NCI-H82 treated with DMSO at 0.1 percent for 48 hours (cell line): Measurements from ENCODE around the gene CDH18.
A peak's percentile ranks its signal among the peaks of the same experiment; 100 is the strongest.

ENCODE experiments used
- DNase-seq: peaks from one replicate; lab custom pipeline; 2025; ENCODE audit not compliant: unreplicated experiment; lab: John Stamatoyannopoulos, UW

Gene CDH18

DNA sequence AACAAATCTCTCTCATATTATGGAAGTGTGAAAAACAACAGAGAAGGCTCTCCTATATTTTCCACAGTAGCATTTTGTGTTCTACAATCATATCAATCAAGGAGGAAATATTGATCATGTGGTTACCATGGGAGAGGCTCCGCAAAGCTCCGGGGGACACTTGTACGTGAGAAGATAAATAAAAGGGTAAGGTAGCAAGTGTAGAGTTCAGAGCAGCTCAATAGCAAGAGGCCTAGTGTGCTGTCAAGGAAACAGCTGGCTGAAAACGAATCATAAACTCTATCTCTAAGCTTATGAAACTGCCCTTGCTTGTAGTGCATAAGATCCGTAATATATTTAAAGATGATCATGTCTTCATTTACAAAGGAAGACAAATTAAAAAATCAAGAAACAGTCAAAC lies 57.5 kb downstream of the CDH18 start:
- no peak for DNase-seq

DNA sequence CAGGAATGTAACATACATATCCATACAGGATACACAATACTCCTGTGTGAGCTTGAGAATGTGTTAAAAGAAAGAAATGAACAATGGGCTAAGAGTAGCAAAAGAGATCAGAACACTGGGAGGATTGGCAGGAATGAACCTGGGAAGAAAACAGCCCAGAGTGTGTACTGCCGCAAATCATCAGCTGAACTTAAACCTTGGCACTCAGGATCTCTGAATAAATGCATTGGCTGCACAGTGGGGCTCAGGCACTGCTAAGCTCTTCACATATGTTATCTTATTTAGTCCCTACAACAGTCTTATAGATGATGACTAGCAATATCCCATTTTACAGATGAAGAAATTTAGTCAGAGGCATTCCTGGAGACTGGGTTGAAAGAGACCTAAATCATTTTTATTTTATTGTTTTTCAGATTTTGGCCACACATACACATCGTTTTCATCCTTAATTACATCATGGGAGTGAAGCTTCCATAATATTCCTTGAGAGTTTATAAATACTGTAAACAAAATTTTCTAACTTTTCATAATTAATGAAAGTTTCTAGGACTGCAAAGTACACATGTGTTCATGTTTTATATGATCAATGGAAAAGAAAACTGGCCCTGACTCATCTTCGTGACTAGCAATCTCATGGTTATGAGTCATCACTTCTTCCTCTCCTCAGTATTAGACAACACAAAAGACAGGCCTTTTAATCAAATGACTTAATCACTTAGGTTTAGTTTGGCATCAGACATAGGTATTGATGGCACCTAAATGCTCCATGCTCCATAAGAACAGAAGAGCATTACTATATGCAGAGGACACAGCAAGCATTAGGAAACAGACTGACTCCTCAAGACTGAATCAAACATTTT lies 59.2 kb downstream of the CDH18 start:
- DNase-seq, result no peak

DNA sequence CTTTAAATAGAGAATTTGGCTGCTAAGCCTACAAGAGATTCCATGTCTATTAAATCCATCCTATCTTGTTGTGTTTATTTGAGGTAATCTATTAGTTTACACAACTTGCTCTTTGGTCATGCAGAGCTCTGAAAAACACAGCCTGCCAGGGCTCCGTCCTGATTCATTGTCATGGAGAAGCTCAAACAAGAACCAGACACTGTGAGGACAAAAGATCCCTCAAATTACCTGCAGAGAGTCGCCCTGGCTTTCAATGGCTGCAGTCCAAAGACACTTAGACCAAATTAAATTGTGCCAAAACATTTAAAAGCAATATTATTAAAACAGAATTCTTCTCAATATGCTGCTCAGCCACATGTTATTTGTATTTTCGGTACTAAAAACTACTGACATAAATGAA lies 60.1 kb downstream of the CDH18 start:
- DNase-seq, result no peak

DNA sequence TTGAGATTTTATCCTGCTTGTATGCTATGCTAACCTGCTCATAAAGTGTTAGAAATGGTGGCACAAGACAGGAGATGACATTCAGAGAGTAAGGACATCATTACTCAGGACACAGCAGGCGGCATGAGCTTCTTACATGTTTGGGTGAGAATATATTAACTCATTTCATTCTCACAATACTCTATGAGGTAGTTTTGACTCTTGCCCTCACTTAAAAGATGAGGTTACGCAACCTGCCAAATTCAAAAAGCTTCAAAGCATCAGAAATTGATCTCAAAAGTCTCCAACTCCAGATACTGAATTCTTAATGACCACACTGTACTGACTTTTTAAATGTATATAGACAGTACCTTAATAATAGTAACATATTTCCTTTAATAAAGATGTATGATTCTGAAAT lies 60.8 kb downstream of the CDH18 start:
- DNase-seq, result no peak

DNA sequence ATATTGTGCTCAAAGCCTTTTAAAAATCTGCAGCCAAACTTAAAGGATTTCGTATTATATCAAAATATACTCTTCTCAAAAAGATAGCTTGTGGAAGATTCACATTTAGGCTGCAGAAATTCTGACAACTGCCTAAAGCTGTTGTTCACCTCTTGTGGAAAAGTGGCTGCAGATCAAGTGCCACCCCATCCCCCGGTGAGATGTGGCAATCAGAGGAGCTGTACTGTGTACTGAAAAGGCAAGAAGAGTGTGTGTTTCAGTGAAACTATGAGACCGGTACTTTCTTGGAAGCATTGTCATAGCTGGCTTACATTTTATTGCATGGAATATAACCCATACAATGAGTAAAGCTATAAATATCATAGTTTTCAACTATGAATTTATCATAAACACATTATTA lies 64.3 kb downstream of the CDH18 start:
- no peak for DNase-seq

DNA sequence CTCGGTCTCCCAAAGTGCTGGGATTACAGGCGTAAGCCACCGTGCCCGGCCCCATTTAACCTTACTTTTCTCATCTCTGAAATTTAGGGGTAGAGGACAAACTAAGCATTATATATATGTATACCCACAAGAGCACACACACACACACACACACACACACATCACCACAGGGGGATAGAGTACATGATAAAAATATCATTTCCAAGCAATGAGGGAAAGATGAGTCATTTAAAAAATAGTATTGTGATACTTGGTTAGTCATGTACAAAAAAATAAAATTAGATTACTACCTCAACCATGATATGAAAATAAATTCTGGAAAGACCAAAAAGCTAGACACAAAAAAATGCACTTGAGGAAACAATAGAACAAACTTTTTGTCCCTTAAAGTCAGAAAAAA lies 67.2 kb downstream of the CDH18 start:
- no peak for DNase-seq

DNA sequence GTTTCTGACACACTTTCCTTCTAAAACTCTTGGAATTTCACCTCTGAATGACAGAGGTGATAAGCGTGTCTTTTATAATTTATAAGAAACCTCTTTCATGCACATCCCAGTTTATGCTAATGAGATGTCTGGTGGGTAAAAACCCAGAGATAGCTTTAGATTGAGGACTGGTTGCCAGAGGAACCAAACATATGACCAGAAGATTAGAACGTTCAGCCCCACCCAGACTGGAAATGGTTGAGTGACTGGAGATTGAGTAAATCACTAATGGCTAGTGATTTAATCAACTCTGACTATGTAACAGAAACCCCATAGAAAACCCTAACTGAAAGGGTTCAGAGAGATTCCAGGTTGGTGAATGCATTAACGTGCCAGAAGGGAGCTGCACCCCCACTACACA lies 69.2 kb downstream of the CDH18 start:
- no peak for DNase-seq

DNA sequence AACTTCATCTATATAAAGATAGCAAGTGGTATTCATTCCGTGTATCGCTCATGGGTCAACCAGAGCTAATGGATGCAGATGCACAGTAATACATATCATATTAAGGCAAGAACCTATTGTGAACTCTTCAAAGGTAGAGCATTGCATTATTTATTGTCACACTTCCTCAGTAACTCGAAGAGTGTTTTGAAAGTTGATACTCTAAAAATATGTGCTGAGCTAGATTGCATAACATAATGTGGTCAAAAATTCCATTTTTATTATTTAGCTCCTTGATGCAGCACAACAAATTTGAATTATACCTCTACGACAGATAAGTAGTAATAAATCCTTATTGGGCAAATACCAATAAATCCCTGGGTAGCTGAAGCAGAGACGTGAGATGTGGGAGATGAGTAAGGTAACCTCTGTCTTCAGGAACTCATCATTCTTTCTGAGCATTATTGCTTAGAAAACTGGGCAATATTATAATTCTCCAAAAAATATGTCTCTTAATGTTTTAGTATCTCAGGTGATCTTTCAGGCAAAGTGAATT lies 70.3 kb downstream of the CDH18 start:
- no peak for DNase-seq

DNA sequence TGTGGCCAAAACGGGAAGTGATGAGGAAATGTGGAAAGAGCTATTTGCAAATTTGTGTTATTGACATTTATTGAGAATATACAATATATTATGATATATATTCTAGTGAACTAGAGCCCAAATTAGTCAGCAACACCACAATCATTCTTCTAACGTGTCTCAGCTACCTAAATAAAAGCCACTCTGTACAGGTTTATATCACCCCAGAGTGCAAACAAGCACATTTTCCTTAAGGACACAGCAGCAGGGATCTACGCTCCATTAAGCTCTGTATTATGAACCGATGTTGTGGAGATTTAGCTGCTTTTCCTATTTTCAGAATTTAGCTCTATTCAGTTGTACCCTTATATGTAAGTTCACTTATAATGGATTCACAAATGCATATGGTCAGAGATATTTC lies 77.9 kb downstream of the CDH18 start:
- DNase-seq, result no peak

DNA sequence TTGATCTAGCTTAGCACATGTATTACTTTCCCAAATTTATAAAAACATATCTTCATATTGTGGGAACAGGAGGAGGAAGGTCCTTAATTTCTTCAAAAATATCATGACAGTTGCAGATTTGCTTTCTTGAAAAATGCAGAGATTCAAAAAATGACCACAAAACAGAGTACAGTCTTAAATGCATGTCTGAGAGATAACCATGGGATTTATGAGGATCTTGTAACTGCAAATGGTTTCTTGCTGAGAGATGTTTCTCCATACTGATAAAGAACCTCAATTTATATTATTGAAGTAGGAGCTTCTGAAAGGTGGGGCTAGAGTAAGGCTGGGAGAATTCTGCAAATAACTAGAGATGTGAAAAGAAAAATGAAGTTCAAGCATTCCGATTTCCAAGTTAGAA lies 83.2 kb downstream of the CDH18 start:
- no peak for DNase-seq

DNA sequence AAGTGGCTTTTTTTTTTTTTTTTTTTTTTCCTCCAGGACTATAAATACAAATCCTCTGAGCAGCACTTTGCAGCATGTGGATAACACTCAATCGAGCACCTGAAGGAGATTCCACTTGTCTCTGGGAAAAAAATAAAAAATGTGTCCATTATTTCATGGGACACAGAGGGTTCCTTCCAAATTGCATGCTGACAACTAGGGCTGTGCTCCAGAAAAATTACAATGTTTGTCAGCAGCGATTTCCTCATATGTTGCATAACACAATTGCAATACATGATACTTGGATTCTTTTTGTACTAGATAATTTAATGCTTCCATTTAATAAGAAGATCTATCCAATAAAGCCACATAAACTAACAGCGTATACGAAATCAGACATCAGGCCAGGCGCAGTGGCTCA lies 84.4 kb downstream of the CDH18 start:
- DNase-seq, result no peak

DNA sequence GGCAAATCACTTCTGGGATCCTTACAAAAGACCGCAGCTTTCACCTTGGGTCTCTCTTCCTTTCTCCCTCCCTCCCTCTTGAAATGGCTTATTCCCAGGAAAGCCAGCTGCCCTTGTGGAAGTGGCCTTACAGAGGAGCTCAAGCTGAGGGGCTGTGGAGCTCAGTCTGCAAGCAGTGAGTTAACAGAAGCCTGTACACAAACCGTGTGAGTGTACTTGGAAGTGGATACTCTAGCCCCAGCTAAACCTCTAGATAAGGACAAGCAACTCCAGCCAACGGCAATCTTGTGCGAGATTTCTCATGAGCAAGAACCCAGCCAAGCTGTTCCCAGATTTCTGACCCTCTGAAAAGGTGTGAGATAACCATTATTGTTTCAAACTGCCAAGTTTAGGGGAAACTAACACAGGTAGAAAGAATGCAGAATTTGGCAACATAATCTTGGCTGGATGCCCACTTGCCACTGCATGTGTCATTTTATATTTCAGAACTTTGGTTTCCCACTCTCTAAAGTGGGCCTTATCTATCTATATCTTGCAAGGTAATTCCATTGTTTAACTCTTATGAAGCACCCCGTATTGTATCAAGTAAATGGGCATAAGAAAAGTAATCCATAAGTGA lies 85.6 kb downstream of the CDH18 start:
- DNase-seq, result no peak

DNA sequence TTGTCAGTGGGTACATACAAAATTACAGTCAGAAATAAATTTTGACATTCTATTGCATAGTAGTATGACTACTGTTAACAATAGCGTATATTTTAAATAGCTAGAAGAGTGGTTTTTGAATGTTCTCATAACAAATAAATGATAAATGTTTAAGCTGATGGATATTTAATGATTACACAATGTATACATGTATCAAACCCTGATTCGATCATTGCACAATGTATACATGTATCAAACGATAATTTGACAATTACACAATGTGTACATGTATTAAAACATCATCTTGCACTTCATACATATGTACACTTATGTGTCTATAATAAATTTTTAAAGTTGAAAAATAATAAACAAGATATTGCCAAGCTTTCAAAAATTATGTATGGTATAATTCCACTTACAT lies 87.7 kb downstream of the CDH18 start:
- no peak for DNase-seq

DNA sequence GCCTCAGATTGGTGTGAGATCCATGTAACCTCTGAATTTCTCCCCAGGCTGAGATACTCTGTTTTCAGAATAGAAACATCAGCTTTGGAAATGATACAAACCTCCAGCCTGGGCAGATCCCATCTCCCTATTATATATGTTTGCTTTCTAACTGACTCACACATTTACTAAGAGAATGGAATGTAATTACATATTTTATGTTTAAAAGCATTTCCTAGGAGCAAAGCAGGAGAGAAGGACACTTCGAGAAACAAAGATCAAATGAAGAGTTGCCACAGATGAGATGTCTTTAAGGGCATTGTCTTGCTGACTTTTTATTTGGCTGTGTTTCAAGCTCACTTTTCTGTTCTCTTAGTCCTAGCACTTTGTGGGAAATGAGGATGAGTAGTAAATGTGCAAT lies 96.3 kb downstream of the CDH18 start:
- DNase-seq, result no peak

DNA sequence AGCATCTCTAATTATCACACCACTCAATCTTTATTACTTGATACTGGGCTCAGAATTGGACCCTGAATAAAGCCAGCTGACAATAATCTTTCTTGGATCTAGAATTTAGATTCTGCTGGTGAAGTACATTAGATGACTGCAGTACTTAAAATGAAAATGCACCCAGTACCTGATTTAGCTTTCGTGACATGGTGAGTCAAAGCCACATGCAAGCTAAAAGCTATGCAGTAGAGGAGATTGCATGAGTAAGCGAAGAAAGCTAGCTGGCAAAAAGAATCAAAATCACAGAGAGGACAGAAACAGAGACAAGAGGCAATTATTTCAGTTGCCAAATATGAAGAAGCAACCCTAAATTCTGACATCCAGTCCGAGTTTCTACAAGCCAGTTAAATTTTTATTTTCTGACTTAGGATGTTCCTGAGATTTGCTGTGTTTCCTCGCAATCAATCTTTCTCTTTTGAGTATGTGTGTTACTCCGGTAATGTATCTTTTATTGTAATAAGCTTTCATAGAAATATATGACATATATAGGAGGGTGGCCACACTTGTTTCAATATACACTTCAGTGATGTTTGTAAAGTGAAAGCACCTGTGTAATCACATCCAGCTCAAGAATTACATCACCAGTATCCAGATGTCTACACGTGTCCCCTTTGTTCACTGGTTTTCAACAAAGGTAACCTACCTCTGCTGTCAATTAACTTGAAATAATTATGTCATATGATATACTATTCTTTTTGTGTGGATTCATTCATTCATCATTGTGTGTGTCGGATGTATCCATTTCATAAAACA lies 101.7 kb downstream of the CDH18 start:
- no peak for DNase-seq

DNA sequence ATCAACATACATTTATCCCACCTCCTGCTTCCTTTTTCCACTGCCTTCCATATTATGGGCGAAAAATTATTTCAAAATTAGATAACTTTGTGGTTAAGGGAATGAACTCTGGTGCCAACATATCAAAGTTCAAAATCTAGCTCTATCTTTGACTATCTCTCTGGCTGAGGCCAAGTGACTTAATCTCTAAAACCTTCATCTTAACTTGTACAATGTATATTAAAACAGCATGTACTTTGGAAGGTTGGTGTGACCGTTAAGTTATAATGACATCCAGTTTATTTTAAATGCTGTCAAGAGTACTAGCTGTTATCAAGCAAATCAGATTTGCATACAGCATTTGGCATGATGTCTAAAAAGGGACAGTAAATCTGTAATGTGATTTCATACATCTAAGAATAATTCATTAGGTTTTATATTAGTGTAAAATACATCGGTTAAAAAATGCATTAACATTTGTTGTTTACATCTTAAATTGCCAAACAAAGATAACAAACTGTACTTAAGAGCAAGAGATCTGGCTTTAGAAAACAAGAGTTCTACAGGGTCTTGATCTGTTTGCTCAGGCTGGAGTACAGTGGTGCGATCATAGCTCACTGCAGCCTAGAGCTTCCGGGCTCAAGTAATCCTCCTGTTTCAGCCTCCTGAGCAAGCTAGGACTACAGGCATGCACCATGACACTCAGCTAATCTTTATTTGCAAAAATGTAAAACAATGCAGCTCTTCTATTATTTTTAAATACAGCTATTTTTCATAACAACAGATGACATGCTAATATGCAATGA lies 102.8 kb downstream of the CDH18 start:
- no peak for DNase-seq

DNA sequence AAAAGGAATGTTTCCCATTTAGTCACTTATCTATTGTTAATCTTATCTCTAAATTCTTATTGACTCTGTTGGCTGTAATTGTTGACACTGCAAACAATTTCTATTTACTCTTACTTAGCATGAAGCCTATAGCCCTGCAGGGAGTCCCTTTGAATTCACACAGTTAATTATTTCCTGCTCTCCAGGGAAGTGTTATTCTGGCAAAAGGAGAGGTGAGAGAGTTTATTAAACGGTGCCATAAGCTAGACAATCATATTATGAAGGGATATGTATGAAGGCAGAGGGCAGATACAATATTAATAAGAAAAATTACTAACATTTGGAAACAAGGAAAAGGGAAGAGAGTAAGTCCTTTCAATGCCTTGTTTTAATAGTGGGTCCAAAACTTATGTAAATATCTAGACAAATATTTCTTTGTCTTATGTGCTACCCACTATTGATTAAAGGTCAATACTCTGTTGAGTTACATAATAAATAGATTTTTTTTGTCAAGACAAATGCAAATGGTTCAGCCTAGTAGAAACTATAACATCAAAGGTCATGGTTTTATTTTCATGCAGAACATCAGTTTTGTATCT lies 107.1 kb downstream of the CDH18 start:
- no peak for DNase-seq

DNA sequence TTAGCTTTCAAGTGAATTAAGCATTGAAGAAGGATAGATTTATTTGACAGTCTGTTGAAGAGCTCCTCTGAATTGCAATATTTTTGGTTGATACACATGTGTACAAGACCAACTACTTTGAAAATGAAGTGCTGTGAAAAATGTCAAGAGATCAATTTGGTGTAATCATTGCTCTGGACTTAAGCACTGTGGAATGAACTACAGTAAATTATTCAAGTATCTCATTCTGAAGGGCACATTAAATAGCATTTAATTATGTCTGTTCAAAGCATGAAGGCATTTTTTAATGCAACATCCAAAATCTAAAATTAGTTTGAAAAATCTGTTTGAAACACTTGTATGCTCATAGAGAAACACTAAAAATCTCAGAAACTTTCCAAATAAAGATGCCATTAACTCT lies 107.5 kb downstream of the CDH18 start:
- DNase-seq, result no peak

DNA sequence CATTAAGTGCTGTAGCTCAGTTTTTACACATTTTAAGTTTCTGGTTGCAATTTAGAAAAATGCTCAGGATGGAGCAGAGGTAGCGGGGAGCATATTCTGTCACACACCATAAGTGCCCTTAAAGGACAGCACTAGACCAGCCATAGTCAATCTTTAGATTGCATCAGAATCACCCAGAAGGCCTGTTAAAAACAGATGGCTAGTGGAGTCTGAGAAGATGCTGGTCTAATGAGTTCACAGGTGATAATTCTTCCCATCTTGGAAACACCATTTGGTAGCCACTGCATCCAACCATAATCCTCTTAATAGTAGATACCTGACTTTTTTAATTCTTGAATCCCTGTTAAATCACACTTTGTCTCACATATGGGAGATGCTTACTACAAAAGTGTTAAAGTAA lies 113.2 kb downstream of the CDH18 start:
- peak; percentile 73 for DNase-seq

DNA sequence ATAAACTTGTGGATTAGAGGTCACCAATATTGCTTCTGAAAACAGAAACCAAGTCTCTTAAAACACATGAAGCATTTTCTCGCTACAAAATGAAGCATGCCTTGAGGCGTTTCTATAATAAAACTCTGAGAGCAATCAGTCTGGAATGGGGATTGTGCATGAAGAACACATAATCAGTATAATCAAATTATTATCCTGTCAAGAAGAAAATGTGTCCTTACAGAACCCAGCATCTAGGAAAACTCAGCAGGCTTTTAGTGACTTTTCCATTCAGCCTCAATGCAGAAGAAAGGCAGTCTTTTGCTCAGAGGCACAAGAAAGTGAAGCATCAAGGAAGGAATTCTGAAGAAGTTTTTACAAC lies 121.9 kb downstream of the CDH18 start:
- DNase-seq, result no peak
